A673 (cell line): ENCODE measurements around the gene TBC1D22A.

ENCODE experiments used
- CTCF ChIP-seq: fragments of 300-800, 200-600 bp; sonication (generic); conservative IDR thresholded peaks from 2 replicates; pipeline ENCODE4 v1.5.1; 2017; ENCODE audit warnings: low read depth, mild to moderate bottlenecking, antibody characterized with exemption, low read length, moderate library complexity, mixed read lengths
- EZH2 ChIP-seq: fragments of 200-600 bp; sonication (generic); IDR thresholded peaks from 2 replicates; pipeline ENCODE4 v1.6.1; 2017; ENCODE audit warnings: borderline replicate concordance, low read depth, mild to moderate bottlenecking, mixed read lengths, antibody characterized with exemption, low read length; ENCODE audit not compliant: poor library complexity, severe bottlenecking

GRCh38 chr22:46761539-46762237 is 762 bp upstream of the TBC1D22A start:
- TF ChIP-seq CTCF (no peak), EZH2 (no peak)
